Head of caudate nucleus (tissue), 42 donors: ENCODE results near the gene PLOD3.
"Not testable (repeated sequence)": the region's sequence is repeated elsewhere in the genome, so short reads cannot be mapped to it uniquely, and the experiment has no call there.

Experiments used
- DNase-seq, 42 donors: peaks; one replicate each; pipeline versions ENCODE4 v3.0.0 to v3.0.0-alpha.2; 2020 to 2021; ENCODE audit warnings: mixed read lengths in 7 of 42
- intact Hi-C: fragments of 100-400 bp; cut with DNase I; formaldehyde crosslinking; loops from one replicate; pipeline ENCODE4 v1.15.0; 2022

Gene PLOD3, protein sequence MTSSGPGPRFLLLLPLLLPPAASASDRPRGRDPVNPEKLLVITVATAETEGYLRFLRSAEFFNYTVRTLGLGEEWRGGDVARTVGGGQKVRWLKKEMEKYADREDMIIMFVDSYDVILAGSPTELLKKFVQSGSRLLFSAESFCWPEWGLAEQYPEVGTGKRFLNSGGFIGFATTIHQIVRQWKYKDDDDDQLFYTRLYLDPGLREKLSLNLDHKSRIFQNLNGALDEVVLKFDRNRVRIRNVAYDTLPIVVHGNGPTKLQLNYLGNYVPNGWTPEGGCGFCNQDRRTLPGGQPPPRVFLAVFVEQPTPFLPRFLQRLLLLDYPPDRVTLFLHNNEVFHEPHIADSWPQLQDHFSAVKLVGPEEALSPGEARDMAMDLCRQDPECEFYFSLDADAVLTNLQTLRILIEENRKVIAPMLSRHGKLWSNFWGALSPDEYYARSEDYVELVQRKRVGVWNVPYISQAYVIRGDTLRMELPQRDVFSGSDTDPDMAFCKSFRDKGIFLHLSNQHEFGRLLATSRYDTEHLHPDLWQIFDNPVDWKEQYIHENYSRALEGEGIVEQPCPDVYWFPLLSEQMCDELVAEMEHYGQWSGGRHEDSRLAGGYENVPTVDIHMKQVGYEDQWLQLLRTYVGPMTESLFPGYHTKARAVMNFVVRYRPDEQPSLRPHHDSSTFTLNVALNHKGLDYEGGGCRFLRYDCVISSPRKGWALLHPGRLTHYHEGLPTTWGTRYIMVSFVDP

DNA sequence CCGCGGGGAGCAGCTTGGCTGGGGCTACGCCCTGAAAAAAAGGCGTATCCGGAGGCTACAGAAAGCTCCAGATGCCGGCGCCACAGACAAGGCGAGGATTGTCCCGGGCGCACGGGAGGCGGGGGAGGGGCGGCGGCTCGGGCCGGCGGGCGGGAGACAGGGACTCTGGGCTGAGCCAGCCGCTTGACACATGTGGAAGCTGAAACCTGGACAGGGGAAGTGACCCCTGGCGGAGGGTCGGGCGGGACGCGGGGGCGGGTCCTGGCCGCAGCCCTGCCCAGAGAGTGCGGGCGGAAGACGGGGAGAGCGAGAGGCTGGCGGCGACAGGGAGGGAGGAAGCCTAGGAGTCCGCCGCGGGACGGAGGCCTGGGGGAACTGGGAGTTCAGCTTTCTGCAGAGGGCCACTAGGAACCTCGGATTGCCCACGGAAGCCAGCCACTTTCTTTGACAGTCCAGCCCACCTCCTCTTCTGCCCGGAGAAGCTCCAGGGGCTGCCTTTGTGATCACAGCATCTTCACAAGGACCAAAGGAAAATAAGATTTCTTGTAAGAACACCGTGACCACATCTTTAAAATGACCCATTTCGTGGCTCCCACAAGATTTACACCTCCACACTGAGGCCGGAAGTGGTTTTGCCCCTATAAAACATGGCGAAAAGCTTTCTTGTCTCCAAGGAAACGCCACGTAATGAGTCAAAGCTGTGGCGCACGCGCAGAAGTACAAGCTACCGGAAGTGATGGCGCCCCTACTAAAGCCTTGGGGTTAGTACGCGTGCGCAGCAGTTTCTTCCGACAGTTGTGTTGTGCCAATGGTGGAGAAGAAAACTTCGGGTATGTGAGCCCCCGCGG is at the start of gene PLOD3, which contains the start of gene ZNHIT1:
PLOD3 (minus strand) TSS at position 194 of the 848 bp plus-strand sequence. CDS start 307 bp downstream, outside the sequence.
ZNHIT1 (plus strand) TSS at position 778 of the 848 bp plus-strand sequence; CDS start at position 809, 31 bp downstream.
- intact Hi-C loops: loop anchor here (2.0 to 10.0 kb wide), 2 partner anchors 27 to 67 kb away; partner anchors contain the start of gene FIS1
- peak; percentile 88 to 99 (median 95) for DNase-seq

DNA sequence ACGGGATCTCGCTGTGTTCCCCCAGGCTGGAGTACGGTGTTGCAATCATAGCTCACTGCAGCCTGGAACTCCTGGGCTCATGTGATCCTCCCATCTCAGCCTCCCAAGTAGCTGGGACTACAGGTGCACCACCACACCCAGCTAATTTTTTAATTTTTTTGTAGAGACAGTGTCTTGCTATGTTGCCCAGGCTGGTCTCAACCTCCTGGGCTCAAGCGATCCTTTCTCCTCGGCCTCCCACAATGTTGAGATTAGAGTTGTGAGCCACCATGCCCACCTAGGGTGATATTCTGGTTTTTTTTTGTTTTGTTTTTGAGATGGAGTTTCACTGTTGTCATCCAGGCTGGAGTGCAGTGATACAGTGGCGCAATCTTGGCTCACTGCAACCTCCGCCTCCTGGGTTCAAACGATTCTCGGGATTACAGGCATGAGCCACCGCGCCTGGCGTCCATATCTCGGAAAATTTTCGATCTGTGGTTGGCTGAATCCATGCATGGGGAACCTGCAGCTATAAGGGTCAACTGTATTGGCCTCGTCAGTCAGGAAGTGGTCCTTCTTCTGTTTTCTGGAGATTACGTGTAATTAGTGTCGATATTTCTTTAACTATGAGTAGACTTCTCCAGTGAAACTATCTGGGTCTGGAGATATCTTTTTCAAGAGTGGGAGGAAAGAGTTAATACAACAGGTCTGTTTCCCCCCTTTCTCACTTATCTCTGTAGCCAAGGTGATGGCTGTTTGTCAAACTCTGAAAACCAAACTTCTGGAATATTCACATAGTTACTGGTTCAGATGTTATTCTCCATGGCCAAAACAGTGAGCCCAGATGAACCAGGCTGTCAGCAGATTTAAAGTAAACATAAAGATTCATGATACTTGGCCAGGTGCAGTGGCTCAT is 48.5 kb upstream of the PLOD3 start:
- intact Hi-C loops: no loop called here
- no peak for DNase-seq

DNA sequence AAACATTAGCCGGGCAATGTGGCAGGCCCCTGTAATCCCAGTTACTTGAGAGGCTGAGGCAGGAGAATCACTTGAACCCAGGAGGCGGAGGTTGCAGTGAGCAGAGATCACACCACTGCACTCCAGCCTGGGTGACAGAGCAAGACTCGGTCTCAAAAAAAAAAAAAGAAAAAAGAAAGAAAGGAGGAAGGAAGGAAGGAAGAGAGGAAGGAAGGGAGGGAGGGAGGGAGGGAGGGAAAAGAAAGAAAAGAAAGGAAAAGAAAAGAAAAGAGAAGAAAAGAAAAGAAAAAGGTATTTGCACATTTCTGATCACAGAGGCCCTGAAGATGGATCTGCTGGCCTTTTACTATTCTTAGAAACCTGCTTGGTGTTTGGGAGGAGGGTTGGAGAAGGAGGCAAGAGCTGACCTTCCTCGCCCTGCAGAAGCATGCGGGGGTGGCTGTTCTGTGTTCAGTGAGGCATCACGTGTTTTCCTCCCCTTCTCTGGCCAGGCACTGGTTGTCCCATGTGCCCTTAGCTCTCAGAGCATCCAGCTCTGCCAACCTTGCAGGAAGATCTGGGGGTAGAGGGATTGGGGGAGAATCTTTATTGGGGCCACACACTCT is 46.8 kb upstream of the PLOD3 start:
- DNase-seq: peak in 1 of 42 donors; percentile 6
- intact Hi-C loops: not testable (repeated sequence)

DNA sequence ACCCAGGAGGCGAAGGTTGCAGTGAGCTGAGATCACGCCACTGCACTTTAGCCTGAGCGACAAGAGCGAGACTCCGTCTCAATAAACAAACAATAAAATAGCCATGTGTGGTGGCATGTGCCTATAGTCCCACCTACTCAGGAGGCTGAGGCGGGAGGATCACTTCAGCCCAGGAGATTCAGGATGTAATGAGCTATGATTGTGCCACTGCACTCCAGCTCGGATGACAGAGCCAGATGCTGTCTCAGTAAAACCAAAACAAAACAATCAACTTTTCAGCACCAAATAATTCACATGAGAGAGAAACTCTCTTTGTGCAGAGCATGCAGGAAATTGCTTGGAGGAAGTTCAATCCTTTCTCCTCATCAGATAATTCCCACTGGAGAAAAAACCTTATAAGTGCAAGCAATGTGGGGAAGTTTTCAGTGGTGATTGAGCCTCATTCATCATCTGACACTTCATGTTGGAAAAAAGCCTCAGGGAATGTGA is 40.9 kb upstream of the PLOD3 start:
- DNase-seq: no peak
- intact Hi-C loops: no loop called here

DNA sequence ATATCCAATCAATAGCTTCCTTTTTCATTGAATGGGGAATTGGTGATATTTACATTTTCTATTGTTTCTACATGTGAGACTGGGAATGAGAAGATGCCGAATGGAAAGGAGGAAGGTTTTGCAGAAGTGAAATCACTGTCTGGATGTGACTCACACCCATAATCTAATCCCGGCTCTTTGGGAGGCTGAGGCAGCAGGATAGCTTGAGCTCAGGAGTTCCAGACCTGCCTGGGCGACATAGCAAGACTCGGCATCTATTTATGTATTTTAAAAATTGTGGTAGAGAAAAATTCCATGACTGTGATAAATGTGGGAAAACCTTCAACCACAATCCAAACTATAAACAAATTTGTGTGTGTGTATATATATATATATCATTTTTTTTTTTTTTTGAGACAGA is 38.4 kb upstream of the PLOD3 start:
- DNase-seq: no peak
- intact Hi-C loops: no loop called here

DNA sequence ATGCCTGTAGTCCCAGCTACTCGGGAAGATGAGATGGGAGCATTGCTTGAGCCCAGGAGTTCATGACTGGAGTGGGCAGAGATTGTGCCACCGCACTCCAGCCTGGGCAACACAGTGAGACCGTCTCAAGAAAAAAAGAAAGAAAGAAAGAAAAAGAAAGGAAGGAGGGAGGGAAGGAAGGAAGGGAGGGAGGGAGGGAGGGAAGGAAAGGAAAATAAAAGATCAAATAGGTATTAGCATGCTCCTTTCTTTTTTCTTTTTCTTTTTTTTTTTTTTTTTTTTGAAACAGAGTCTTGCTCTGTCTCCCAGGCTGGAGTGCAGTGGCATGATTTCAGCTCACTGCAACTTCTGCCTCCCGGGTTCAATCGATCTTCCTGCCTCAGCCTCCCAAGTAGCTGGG is 35.8 kb upstream of the PLOD3 start:
- intact Hi-C loops: not testable (repeated sequence)

DNA sequence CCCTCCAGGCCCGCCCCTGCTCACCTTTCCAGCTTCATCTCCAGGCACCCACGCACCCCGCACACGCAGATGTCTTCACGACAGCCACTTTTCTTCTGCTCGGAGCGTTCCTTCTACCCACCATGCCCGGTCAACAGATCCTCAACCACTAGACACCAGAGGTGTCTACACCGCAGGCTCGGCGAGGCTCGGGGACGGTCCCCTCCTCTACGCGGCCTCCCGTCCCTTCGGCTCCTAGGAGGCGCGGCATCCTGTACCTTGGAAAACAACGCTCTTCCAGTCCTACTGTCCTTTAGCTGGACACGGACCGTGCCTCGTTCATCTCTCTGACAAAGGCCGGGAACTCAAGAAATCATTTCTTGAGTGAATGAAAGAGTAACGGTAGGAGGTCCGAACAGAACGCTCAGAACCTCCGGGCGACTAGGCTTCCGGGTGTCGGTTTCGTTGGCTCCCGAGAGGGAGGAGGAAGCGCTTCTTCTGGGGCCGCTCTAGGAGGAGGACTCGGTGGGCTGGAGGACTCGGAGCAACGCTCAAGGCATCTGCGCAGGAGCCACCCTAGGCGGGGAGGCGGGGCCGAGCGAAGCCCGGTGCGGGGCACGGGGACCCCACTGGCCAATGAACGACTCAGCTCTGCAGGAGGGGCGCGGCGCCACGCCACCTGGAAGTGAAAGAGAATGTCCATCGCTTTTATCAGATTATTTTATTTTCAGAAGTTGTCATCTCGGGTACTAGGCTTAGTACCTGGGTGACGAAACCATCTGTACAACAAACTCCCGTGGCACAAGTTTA is 34.7 kb upstream of the PLOD3 start:
- peak; percentile 89 to 99 (median 97) for DNase-seq
- intact Hi-C loops: no loop called here

More for the DNA sequence above, 35.8 kb upstream of the PLOD3 start:
- DNase-seq: not testable (repeated sequence)

DNA sequence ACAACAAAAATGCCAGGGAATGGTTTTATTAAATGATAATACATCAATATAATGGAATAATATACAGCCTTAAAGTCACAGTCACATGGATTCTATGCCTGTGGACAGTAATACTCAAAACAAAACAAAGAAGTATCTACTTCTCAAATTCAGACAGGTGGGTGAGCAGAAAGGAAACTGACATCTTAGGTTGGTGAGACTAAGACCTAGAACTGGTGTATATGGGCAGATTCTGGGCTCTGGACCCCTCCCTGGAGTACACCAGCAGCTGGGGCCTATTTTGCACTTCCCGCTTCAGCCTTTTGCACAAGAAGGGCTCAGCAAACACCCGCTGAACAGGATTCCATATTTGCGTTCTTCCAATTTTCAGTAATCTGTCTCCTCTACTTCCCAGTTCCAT is 32.9 kb upstream of the PLOD3 start:
- intact Hi-C loops: no loop called here
- no peak for DNase-seq

DNA sequence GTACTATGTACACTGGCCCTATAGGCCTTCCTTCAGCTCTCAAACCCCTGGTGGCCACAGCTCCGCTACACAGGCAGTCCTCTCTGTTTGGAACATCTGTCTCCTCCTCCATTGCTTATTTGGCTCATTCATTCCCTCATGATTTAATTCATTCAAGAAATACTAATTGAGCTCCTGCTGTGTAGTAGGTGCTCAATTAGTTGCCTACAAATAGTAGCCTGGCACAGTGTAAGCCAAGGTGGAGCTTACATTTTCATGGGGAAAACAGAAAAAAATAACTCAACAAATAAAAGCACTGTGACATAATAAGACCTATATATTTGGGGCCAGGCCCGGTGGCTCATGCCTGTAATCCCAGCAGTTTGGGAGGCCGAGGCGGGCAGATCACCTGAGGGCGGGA is 30.9 kb upstream of the PLOD3 start:
- intact Hi-C loops: no loop called here

DNA sequence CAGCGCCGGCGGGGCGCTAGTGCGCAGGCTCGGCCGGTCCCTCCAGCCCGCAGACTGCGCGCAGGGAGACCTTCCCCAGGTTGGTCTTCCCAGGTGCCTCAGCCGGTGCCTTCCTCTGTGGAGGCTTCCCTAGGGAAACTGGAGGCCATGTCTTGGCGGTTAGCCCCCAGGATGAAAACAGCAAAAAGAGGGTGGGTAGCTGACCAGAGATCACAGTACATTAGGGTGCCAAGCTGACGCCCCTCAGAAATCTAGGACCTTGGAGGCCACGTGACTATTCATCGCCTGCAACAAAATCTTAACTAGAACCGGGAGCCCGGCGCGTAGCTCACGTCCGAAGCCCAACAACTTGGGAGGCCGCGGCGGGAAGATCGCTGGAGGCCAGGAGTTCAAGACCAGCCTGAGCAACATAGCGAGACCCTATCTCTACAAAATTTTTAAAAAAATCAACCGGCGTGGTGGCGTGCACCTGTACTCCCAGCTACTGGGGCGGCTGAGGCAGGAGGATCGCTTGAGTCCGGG is 27.8 kb upstream of the PLOD3 start:
- intact Hi-C loops: loop anchor here (2.0 kb wide), 1 partner anchor 26 kb away; the partner anchor contains the start of gene ZNHIT1
- no peak for DNase-seq

More for the DNA sequence above, 30.9 kb upstream of the PLOD3 start:
- DNase-seq: no peak

DNA sequence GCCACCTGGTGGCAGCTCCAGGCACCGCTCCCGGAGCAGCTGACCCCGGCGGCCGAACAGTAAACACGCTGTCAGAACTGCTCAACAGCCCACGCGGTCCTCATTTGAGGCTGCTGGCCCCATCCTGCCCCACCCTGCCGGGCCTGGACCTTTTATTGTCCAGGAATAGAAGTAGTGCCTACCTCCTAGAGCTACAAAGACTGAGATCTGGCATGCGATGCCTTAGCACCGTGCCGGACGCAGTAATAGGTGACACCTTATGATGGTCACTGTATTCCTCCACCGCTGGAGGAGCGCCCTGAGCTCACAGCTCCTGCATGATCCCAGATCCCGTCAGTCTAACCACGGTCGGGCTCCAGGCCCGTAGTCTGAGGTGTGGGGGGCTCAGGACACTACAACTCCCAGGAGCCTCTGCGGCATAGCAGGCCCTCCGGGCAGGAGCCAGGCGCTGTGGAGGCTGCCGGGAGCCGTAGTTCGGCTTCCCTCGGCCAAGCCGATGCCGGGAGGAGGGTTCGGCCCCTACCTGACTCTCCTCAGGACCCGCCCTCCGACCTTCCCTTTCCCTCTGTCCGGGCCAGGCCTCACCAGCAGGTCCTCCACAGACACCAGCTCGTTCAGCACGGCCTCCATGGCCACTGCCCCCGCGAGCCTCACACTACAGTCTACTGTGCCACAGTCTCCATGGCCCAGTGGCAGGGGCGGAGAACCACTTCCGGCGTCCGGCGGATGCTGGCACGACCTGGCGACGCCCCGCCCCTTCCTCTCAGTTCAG is 27.2 kb upstream of the PLOD3 start, which contains the start of gene FIS1:
FIS1 (minus strand) TSS at position 707 of the 772 bp plus-strand sequence; CDS start at position 630, 77 bp downstream.
- intact Hi-C loops: loop anchor here (2.0 kb wide), 1 partner anchor 26 kb away; the partner anchor contains the start of gene ZNHIT1
- DNase-seq: peak; percentile 86 to 98 (median 95)

DNA sequence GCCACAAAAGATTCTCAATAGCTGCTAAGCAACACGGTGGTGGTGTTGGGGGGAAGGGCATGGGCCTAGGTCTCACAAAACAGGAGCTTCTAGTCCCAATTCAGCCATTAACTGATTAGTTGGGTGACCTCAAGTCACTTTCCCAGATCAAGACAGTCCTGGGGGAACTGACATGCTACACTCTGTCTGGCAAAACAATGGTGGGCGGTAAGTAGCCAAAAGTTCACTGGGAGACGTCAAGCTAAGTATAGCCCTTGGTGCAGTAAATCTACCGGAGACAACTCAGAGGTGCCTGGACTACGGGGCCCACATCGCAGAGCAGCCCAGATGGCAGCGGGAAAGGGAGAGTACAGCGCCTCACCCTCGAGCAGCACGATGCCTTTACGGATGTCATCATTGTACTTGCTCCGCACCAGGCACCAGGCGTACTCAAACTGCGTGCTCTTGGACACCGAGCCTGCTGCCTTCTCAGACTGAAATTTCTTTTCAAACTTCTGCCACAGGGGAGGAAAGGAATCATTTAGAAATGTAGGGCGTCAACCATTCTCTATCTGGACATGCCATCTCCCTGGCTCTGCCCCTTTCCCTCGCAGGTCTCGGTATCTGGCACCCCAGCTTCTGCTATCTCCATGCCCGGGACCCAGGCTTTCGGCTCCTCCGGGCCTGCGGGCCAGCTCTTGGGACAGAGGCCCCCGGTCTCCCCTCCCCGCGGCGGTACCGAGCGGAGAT is 26.4 kb upstream of the PLOD3 start:
- intact Hi-C loops: loop anchor here (2.0 kb wide), 1 partner anchor 25 kb away; the partner anchor contains the start of gene ZNHIT1
- DNase-seq: peak in 10 of 42 donors; percentile 17 to 88 (median 28)

DNA sequence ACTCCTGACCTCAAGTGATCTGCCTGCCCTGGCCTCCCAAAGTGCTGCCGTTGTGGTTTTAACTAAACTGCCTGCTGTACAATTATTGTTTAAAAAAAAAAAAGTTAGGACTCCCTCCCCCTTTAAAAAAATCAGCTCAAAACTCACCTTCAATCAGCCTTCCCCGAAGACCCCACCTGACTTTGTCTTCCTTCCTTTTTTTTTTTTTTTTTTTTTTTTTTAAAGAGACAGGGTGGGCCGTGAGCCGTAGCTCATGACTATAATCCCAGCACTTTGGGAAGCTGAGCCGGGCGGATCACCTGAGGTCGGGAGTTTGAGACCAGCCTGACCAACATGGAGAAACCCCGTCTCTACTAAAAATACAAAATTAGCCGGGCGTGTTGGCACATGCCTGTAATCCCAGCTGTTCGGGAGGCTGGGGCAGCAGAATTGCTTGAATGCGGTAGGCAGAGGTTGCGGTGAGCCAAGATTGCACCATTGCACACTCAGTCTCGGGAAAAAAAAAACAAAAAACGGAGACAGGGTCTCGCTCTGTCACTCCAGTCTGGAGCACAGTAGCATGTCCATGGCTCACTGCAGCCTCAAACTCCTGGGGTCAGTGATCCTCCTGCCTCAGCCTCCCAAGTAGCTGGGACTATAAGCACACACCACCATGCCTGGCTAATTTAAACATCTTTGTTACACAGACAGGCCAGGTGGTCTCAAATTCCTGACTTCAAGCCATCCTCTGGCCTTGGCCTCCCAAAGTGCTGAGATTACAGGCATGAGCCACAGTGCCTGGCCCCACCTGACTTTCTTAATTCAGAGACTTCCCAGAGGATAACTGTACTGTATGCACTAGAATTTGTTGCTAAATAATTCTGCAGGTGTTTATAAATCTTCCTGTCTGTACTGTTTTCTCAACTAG is 24.3 kb upstream of the PLOD3 start:
- intact Hi-C loops: no loop called here
- DNase-seq: no peak

DNA sequence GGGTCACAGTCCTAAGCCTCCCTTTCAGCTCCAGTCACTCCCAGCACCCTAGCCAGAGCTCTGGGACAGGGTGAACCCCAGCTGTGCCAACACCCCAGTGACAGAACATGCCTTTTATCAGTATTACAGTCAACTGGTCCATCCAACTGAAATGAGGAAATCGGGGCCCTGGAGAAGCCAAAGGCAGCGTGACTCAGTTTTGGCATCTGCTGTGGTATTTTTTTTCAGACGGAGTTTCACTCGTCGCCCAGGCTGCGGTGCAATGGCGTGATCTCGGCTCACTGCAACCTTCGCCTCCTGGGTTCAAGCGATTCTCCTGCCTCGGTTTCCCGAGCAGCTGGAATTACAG is 23.6 kb upstream of the PLOD3 start:
- intact Hi-C loops: no loop called here
- no peak for DNase-seq
